Nephron progenitor cell (in vitro differentiated cells): ENCODE results near the gene ARID1A.

Experiments
- DNase-seq: peaks from one replicate; pipeline ENCODE4 v3.0.0; 2021
- H3K27ac Mint-ChIP-seq: 2 replicates; pipeline ENCODE4 v1.8.0; 2021; ENCODE audit warnings: mild to moderate bottlenecking, moderate library complexity, mixed read lengths
- H3K27me3 Mint-ChIP-seq: 2 replicates; pipeline ENCODE4 v1.8.0; 2021; ENCODE audit warnings: mild to moderate bottlenecking, low read depth, mixed read lengths; ENCODE audit not compliant: poor library complexity
- H3K36me3 Mint-ChIP-seq: 2 replicates; pipeline ENCODE4 v1.8.0; 2021; ENCODE audit warnings: low read depth, mixed read lengths
- H3K4me1 Mint-ChIP-seq: 2 replicates; pipeline ENCODE4 v1.8.0; 2021; ENCODE audit warnings: mixed read lengths
- H3K4me3 Mint-ChIP-seq: 2 replicates; pipeline ENCODE4 v1.8.0; 2021; ENCODE audit warnings: mild to moderate bottlenecking, moderate library complexity, mixed read lengths
- H3K9me3 Mint-ChIP-seq: 2 replicates; pipeline ENCODE4 v1.8.0; 2021; ENCODE audit warnings: mild to moderate bottlenecking, moderate library complexity, mixed read lengths
- TF ChIP-seq, protein P1 (sequence below): fragments of 200-600 bp; sonication (generic); IDR thresholded peaks from 2 replicates; pipeline ENCODE4 v1.5.0; 2021; ENCODE audit warnings: antibody characterized with exemption

Gene ARID1A

DNA sequence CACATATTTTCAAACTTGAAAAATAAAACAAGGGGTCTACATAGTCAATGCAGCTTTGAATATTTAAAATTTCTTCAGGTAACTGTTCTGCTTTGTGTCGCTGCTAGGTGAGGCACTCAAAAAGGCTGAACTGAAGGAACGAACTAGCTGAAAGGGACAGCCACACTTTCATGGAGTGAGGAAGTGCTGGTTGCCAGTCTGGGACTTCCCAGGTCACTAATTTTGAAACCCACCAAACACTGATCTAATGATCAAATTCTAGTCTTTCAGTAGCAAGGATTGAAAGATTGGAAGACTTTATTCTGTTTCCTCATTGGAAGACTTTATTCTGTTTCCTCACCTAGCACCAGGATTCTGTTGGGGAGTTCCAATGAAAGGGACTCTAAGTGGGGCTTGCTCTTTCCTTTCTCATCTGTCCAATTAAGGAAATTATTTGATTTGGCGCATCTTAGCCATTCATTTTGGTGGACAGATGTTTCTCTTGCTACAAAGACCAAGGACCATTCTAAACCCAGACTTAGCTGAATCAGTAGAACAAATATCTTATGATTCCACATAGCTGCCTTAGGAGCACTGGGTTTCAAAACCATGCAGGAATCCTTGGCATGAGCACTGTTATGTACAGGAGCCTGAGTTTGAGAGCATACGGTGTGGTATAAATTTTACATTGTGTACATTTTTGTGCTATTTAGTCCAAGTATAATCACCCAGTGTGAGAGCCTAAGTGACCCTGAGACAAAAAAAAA lies 10.9 kb upstream of the ARID1A start:
- H3K27ac Mint-ChIP-seq, result peak overlapping the region; percentile 96
- no peak overlapping the region for H3K4me3 Mint-ChIP-seq
- H3K9me3 Mint-ChIP-seq, result peaks cover 6% of the 10 kb centered on the region
- H3K36me3 Mint-ChIP-seq, result no peaks in the 10 kb centered on the region
- H3K4me1 Mint-ChIP-seq, result peaks cover 25% of the 10 kb centered on the region
- peaks cover under 1% of the 10 kb centered on the region for H3K27me3 Mint-ChIP-seq
- no peak for DNase-seq
- TF ChIP-seq, protein P1, sequence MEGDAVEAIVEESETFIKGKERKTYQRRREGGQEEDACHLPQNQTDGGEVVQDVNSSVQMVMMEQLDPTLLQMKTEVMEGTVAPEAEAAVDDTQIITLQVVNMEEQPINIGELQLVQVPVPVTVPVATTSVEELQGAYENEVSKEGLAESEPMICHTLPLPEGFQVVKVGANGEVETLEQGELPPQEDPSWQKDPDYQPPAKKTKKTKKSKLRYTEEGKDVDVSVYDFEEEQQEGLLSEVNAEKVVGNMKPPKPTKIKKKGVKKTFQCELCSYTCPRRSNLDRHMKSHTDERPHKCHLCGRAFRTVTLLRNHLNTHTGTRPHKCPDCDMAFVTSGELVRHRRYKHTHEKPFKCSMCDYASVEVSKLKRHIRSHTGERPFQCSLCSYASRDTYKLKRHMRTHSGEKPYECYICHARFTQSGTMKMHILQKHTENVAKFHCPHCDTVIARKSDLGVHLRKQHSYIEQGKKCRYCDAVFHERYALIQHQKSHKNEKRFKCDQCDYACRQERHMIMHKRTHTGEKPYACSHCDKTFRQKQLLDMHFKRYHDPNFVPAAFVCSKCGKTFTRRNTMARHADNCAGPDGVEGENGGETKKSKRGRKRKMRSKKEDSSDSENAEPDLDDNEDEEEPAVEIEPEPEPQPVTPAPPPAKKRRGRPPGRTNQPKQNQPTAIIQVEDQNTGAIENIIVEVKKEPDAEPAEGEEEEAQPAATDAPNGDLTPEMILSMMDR, result no peak

DNA sequence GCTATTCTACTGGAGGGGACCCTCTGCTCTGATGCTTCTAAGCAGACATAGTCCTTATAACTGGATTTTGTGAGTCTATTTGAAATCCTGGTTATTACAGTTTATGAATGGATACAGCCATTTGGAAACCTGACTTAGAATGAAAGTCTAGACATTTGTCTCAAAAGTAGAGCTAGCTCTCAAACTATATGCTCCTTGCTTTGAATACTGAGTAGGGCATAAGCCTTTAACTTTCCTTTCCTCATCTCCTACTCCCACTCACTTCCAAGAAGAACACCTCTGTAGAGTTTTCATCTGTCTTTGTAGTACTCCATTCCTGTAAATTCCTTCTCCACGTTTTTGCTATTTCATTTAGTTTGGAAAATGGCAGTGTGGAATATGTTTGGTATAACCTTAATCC lies 9.0 kb upstream of the ARID1A start:
- no peak for DNase-seq
- H3K27me3 Mint-ChIP-seq, result peaks cover 3% of the 10 kb centered on the region
- H3K9me3 Mint-ChIP-seq, result peaks cover 18% of the 10 kb centered on the region
- peaks cover 38% of the 10 kb centered on the region for H3K4me1 Mint-ChIP-seq
- no peaks in the 10 kb centered on the region for H3K36me3 Mint-ChIP-seq
- no peak overlapping the region for H3K27ac Mint-ChIP-seq
- no peak overlapping the region for H3K4me3 Mint-ChIP-seq
- TF ChIP-seq, protein P1, result no peak

DNA sequence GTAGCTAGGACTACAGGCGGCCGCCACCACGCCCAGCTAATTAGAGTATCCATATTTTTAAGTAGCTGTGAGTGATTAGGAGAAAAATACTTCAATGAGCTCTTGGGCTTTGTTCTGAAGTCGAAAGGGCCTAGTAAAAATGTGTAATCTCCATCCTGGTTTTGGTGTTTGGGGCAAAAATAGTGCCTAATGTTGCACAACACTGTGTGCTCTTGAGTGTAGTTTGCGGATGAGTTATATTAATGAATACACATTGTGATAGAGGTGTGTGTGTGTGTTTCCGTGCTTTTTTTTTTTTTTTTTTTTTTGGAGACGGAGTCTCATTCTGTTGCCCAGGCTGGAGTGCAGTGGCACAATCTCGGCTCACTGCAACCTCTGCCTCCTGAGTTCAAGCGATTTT lies 6.3 kb upstream of the ARID1A start:
- Mint-ChIP-seq H3K27ac (no peak overlapping the region), H3K9me3 (peaks cover 18% of the 10 kb centered on the region), H3K36me3 (no peaks in the 10 kb centered on the region), H3K4me1 (peaks cover 63% of the 10 kb centered on the region), H3K4me3 (no peak overlapping the region), H3K27me3 (peaks cover 3% of the 10 kb centered on the region)
- TF ChIP-seq, protein P1, result no peak
- DNase-seq, result no peak

DNA sequence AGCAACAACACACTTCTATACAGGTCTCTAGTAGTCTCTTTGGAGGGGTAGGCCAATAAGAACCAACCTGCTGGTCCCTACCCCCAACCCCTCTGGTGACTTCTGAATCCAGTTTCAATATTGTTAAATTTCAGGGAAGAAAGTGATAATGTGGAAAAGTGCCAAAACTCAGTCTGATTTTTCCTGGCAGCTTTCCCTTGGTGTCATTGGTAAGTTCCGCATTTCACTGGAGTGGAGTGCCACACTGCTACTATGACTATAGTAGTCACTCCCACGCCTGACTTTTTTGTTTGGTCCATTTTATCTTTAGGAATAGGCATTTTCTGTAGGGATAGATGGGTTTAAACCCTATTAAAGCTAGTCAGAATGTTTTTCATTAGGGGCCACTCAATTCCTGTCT lies 5.7 kb upstream of the ARID1A start:
- Mint-ChIP-seq H3K9me3 (peaks cover 18% of the 10 kb centered on the region), H3K27ac (peak overlapping the region; percentile 89), H3K27me3 (peaks cover 3% of the 10 kb centered on the region), H3K36me3 (no peaks in the 10 kb centered on the region), H3K4me3 (no peak overlapping the region), H3K4me1 (peaks cover 64% of the 10 kb centered on the region)
- DNase-seq, result no peak
- TF ChIP-seq, protein P1, result no peak

DNA sequence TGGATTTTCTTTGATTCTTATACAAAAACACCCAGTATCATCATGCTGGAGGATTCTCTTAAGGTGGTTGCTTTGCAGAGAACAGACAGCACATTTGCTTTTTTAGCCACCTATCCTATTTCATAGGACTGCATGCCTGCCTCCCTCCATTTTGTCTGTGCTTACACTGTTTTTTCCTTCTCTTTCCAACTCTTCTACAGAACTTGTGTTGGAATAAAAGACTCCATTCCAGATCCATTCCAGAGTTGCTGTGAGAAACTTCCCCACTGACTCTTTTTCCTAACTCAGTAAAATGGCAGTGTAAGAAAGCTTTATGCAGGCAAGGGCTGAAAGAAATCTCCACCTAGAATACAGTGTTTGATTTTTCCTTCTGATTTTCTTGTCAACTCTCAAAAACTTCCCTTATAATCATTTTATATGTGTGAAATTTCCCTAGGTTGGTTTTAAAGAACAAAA lies 5.2 kb upstream of the ARID1A start:
- Mint-ChIP-seq H3K36me3 (no peaks in the 10 kb centered on the region), H3K27ac (peak overlapping the region; percentile 89), H3K4me1 (peaks cover 60% of the 10 kb centered on the region), H3K4me3 (peak overlapping the region; percentile 34), H3K9me3 (peaks cover 18% of the 10 kb centered on the region), H3K27me3 (peaks cover 3% of the 10 kb centered on the region)
- DNase-seq, result no peak
- TF ChIP-seq, protein P1, result no peak

DNA sequence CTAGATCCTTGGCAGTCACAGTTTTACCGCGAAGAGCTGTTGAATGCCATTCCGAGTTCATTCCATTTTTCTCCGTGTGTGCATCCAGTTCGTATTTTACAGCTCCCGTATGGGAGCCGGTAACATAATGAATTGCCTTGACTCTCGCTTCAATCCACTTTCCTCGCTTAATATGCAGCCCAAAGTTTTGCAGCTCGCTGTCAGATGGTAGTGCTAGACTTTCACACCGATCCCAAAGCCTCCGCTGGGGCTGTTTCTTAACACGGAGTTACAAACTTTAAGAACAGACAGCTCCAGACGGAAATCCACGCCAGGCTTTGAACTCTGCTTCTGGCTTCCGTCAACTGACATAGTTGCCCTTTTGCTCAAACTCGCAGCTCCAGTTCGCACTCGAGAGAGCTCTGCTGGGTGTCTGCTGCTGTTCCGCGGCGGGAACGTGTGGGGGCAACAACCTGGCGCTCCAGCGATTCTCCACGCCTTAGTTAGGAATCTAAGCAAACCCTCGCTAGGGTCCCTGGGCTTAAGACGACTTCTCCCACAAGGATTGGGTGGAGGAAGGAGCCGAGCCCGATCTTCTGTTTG lies 3.5 kb upstream of the ARID1A start:
- H3K27me3 Mint-ChIP-seq, result peaks cover 3% of the 10 kb centered on the region
- peak overlapping the region; percentile 88 for H3K4me3 Mint-ChIP-seq
- no peaks in the 10 kb centered on the region for H3K36me3 Mint-ChIP-seq
- peak overlapping the region; percentile 100 for H3K27ac Mint-ChIP-seq
- H3K9me3 Mint-ChIP-seq, result peaks cover 18% of the 10 kb centered on the region
- peak; percentile 71 for DNase-seq
- peaks cover 45% of the 10 kb centered on the region for H3K4me1 Mint-ChIP-seq
- TF ChIP-seq, protein P1, result no peak
